ENCODE results near the gene NASP. TPM values are rescaled to one million over a fixed set of nuclear protein-coding genes. Genes with fewer than 3 reads are reported as not detected.

The NASP gene
- total RNA-seq, 1 experiment from 2014 or later, result 514 TPM

GRCh38 chr1:45643978-45644377 is 60.1 kb downstream of the NASP start:
- no peak overlapping the region for H2BK5ac ChIP-seq (ENCODE audit: insufficient read length, low read length)
- H3K27me3 ChIP-seq (ENCODE audit: insufficient read depth, low read length), result no peaks in the 10 kb centered on the region
- H2AFZ ChIP-seq (ENCODE audit: low read length), result no peak overlapping the region
- no peaks in the 10 kb centered on the region for H3K23me2 ChIP-seq (ENCODE audit: insufficient read length, low read depth, low read length, poor library complexity, severe bottlenecking)
- H3K4me3 Mint-ChIP-seq, result no peak overlapping the region
- H3K9ac ChIP-seq (ENCODE audit: extremely low read depth, insufficient read length, low read length), result no peak overlapping the region
- H3K4me1 Mint-ChIP-seq, result no peaks in the 10 kb centered on the region
- H2AK5ac ChIP-seq (ENCODE audit: insufficient read length, low read length), result no peak overlapping the region
- no peak overlapping the region for H3K4ac ChIP-seq (ENCODE audit: low read depth, low read length)
- H3K9me3 Mint-ChIP-seq, result no peaks in the 10 kb centered on the region
- H4K20me1 ChIP-seq (ENCODE audit: control insufficient read depth, insufficient read depth, insufficient read length), result no peaks in the 10 kb centered on the region
- H2BK12ac ChIP-seq (ENCODE audit: insufficient read length, low read depth, low read length), result no peak overlapping the region
- H3K9me3 ChIP-seq (ENCODE audit: control insufficient read depth, low read depth, low read length), result no peaks in the 10 kb centered on the region
- H3T11ph ChIP-seq (ENCODE audit: low read length), result no peak overlapping the region
- no peaks in the 10 kb centered on the region for H3K27me3 Mint-ChIP-seq (ENCODE audit: low read depth)
- no peak for DNase-seq
- no peak overlapping the region for H3K23ac ChIP-seq (ENCODE audit: insufficient read length, low read depth, low read length)
- H3K14ac ChIP-seq (ENCODE audit: insufficient read depth, low read length), result no peak overlapping the region
- no peak overlapping the region for H2BK120ac ChIP-seq (ENCODE audit: low read depth, low read length, poor library complexity, severe bottlenecking)
- H3K18ac ChIP-seq (ENCODE audit: insufficient read length, low read depth, low read length), result no peak overlapping the region
- H4K91ac ChIP-seq (ENCODE audit: insufficient read length, low read depth, low read length), result no peak overlapping the region
- no peak overlapping the region for H4K5ac ChIP-seq (ENCODE audit: insufficient read length, low read depth, low read length)
- H3K79me2 ChIP-seq (ENCODE audit: insufficient read depth, low read length), result no peaks in the 10 kb centered on the region
- H3K56ac ChIP-seq (ENCODE audit: insufficient read length, low read depth, low read length), result no peak overlapping the region
- H2BK15ac ChIP-seq (ENCODE audit: low read depth, low read length), result no peak overlapping the region
- no peaks in the 10 kb centered on the region for H3K4me1 ChIP-seq (ENCODE audit: insufficient read depth, low read length)
- peak overlapping the region in 1 of 3 experiments; percentile 36; a peak in 1 of 7 replicates for H3K27ac Mint-ChIP-seq
- H3K36me3 Mint-ChIP-seq (ENCODE audit: insufficient read depth in 1 of 3, low read depth in 3 of 3), result peaks cover 28 to 63% (median 57%) of the 10 kb centered on the region in 3 experiments; a peak in 6 of 7 replicates
- H3K79me1 ChIP-seq (ENCODE audit: insufficient read depth, low read depth, low read length, poor library complexity, severe bottlenecking), result no peaks in the 10 kb centered on the region
- no peak overlapping the region for H4K8ac ChIP-seq (replicated peaks; ENCODE audit: insufficient read length, low read depth, low read length)
- TF ChIP-seq CTCF (conservative IDR thresholded peaks at IDR 0.05), result peak; percentile 30; the same call in 2 of the 3 replicates
- no peak overlapping the region for H3K27ac ChIP-seq (ENCODE audit: insufficient read length, low read depth, low read length)
- no peak overlapping the region for H2BK20ac ChIP-seq (ENCODE audit: low read depth, low read length, poor library complexity, severe bottlenecking)
- no peak overlapping the region for H3K4me2 ChIP-seq (ENCODE audit: insufficient read depth, insufficient read length, low read length)

All from H9 (cell line).